G401.6 (cell line): ENCODE results near the gene ARL2.
"Not testable (repeated sequence)": the region's sequence is repeated elsewhere in the genome, so short reads cannot be mapped to it uniquely, and the experiment has no call there.

Experiments
- FAIRE-seq: peaks from 2 replicates; lab custom pipeline; 2012; peaks lifted over from hg19 to GRCh38; lab: Jason Lieb, UNC

ARL2 gene

GRCh38 chr11:65008016-65008415 is 5.9 kb upstream of the ARL2 start:
- FAIRE-seq: no peak

GRCh38 chr11:65008873-65009272 is 5.1 kb upstream of the ARL2 start:
- FAIRE-seq: no peak

- FAIRE-seq: peak; percentile 34
These were observed 651 bp upstream of the ARL2 start for GRCh38 chr11:65013130-65013887.

GRCh38 chr11:65014726-65015227 is 817 bp downstream of the ARL2 start:
- no peak for FAIRE-seq

- FAIRE-seq: no peak
These were observed 2.7 kb downstream of the ARL2 start for GRCh38 chr11:65016705-65017104.

GRCh38 chr11:65017937-65018336 is 4.0 kb downstream of the ARL2 start:
- FAIRE-seq: no peak

- no peak for FAIRE-seq
These were observed 5.9 kb downstream of the ARL2 start for GRCh38 chr11:65019824-65020223.

- no peak for FAIRE-seq
These were observed 7.0 kb downstream of the ARL2 start for GRCh38 chr11:65021003-65021402.

- no peak for FAIRE-seq
These were observed 7.5 kb downstream of the ARL2 start for GRCh38 chr11:65021509-65021908.

- not testable (repeated sequence) for FAIRE-seq
These were observed 9.5 kb downstream of the ARL2 start for GRCh38 chr11:65023502-65023901.

- FAIRE-seq: no peak
These were observed 12.8 kb downstream of the ARL2 start for GRCh38 chr11:65026810-65027209.

- peak; percentile 87 for FAIRE-seq
These were observed 13.5 kb downstream of the ARL2 start, which contains the start of gene SNX15 for GRCh38 chr11:65027213-65028067. Gene SNX15 (plus strand): TSS chr11:65027439. CDS start chr11:65027538, 99 bp downstream.

- no peak for FAIRE-seq
These were observed 18.3 kb downstream of the ARL2 start for GRCh38 chr11:65032216-65032615.

GRCh38 chr11:65034423-65034822 is 20.5 kb downstream of the ARL2 start:
- FAIRE-seq: no peak

- no peak for FAIRE-seq
These were observed 21.6 kb downstream of the ARL2 start for GRCh38 chr11:65035579-65035978.

GRCh38 chr11:65036931-65037330 is 23.0 kb downstream of the ARL2 start:
- FAIRE-seq: no peak

GRCh38 chr11:65040520-65040846 is 26.5 kb downstream of the ARL2 start:
- no peak for FAIRE-seq

- FAIRE-seq: peak; percentile 98
These were observed 27.1 kb downstream of the ARL2 start, which contains the start of gene SAC3D1 for GRCh38 chr11:65040847-65041622. Gene SAC3D1 (plus strand): TSS chr11:65041210. CDS start chr11:65041293, 83 bp downstream.

GRCh38 chr11:65042891-65043290 is 28.9 kb downstream of the ARL2 start:
- FAIRE-seq: no peak

GRCh38 chr11:65043881-65044501 is 30.0 kb downstream of the ARL2 start:
- FAIRE-seq: no peak

- FAIRE-seq: no peak
These were observed 31.1 kb downstream of the ARL2 start for GRCh38 chr11:65045061-65045460.

GRCh38 chr11:65045728-65046127 is 31.8 kb downstream of the ARL2 start:
- no peak for FAIRE-seq
